ENCODE results near the gene TGFB1I1.
A peak's percentile ranks its signal among the peaks of the same experiment; 100 is the strongest.
"Not testable (repeated sequence)": the region's sequence is repeated elsewhere in the genome, so short reads cannot be mapped to it uniquely, and the experiment has no call there.

Gene TGFB1I1

GRCh38 chr16:31489616-31490584, 17.9 kb downstream of the TGFB1I1 start:
- no peak for DNase-seq

DNA sequence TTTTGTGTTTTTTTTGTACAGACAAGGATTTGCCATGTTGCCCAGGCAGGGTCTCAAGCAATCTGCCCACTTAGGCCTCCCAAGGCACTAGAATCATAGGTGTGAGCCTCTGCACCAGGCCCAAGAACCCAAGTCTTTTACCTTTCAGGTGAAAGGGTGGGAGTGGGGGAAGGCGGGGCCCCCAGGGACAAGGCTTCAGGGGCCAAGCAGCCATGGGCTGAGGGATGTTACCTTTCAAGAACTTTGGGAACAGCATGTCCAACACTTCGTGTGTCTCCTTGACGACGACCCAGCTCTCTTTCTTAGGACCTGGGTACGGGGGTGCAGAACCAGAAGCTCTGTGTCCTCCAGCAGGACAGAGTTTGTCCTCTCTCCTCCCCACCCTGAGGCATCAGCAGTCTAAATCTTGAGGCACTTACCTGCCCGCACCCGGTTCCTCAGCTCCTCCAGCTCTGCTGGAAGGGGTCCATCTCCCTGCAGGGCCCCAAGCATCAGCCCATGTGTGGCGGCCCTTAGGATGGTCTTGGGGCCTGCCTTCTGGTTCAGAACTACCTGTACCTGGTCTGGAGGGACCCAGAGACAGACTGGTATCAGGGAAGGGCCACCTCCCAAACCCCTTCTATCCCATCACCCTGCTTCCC, 19.9 kb downstream of the TGFB1I1 start:
- DNase-seq, result no peak

- no peak for DNase-seq
Observed at GRCh38 chr16:31493506-31494125, 21.7 kb downstream of the TGFB1I1 start.

DNA sequence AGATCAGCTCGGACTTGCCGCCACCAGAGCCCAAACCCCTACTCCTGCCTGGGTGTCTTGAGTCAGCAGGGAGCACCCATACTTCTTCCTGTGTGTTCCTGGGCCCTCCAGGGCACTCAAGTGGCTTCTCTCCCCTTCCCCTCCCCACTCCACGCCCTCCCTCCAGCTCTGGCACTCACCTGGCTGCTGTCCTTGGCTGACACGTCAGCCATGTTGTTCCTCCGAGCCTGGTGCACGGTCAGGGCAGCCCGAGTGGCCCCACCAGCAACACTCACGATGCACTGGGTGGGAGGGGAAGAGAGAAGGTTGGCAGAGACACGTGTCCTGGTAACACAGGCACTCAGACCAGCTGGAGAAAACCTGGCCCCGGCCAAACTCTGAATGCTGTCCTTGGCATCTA, 24.7 kb downstream of the TGFB1I1 start:
- DNase-seq, result no peak

- no peak for DNase-seq
Observed at GRCh38 chr16:31498493-31498892, 26.5 kb downstream of the TGFB1I1 start.

DNA sequence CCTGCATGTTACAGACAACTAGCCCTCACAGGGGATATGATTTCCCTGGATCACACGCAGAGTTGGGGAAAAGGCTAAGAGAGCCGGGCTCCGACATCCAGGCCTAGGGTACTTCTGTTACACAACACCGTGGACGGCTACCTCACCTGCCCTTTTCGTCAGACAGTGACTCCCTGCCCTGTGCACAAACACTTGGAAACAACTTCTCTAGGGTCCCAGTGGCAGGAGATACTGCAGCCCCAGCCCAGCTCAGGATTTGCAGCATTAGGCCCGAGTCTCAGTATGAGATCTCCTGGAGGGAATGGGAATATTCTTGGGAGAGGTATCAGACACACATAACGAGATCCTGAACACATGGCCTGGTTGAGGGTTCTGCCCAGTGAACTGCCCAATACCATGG, 28.0 kb downstream of the TGFB1I1 start:
- DNase-seq, result no peak

DNA sequence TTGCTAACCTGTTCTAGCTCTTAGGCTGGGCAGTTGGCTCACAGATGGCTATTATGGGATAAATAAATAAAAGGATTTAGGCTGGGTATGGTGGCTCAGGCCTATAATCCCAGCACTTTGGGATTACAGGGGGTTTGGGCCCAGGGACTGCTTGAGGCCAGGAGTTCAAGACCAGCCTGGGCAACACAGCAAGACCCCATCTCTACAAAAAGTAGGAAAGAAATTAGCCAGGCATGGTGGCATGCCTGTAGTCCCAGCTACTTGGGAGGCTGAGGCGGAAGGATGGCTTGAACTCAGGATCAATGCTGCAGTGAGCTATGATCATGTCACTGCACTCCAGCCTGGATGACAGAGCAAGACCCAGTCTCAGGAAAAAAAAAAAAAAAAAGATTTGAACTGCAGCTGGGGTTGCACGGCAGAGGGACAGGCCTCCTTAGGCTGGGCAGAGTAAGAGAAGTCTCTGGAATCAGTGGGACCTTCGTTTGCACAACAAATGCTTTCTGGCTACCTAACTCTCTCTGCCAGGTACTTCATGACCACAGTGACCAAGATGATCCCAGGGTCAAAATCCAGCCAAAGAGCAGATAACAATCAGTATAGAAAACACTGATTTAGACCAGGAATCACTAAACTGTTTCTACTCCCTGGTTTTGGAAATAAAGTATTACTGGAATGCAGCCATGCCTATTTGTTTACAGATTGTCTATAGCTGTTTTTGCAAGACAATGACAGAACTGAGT, 29.4 kb downstream of the TGFB1I1 start:
- no peak for DNase-seq

GRCh38 chr16:31501966-31502348, 30.0 kb downstream of the TGFB1I1 start:
- no peak for DNase-seq

GRCh38 chr16:31502981-31503380, 31.0 kb downstream of the TGFB1I1 start:
- DNase-seq, result no peak

DNA sequence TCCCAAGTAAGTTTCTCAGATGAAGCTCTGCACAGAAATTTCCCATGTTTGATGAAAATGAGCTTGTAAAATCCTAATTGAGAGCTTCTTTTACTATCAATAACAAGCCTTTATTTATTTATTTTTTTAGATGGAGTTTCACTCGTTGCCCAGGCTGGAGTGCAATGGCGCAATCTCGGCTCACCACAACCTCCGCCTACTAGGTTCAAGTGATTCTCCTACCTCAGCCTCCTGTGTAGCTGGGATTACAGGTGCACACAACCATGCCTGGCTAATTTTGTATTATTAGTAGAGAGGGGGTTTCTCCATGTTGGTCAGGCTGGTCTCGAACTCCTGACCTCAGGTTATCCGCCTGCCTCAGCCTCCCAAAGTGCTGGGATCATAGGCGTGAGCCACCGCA, 31.6 kb downstream of the TGFB1I1 start:
- DNase-seq, result not testable (repeated sequence)

GRCh38 chr16:31504159-31504558, 32.2 kb downstream of the TGFB1I1 start:
- DNase-seq, result no peak

DNA sequence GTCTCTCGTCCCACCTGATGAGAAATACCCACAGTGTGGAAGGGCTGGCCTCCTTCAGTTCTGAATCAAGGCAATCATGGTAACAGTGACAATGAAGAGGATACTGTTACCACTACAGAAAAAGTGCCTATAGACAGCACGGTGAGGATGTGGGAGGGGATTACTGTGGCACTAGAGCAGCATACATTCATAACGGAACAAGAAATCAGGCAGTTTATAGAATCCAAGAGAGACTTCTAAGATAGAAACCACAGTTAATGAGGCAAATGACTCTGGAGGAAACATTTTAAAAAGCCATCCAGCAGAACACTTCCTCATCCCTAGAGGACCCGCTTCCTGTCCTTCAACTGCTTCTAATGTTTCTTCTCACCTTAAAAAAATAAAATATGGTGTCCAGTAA, 33.5 kb downstream of the TGFB1I1 start:
- no peak for DNase-seq

GRCh38 chr16:31507617-31507928, 35.6 kb downstream of the TGFB1I1 start:
- no peak for DNase-seq

GRCh38 chr16:31507929-31508705, 36.2 kb downstream of the TGFB1I1 start, which contains the start of gene RUSF1:
Gene RUSF1, minus strand, starts transcription at chr16:31508391. Its CDS starts 18 bp downstream, at chr16:31508373.
- peak; percentile 92 for DNase-seq

DNA sequence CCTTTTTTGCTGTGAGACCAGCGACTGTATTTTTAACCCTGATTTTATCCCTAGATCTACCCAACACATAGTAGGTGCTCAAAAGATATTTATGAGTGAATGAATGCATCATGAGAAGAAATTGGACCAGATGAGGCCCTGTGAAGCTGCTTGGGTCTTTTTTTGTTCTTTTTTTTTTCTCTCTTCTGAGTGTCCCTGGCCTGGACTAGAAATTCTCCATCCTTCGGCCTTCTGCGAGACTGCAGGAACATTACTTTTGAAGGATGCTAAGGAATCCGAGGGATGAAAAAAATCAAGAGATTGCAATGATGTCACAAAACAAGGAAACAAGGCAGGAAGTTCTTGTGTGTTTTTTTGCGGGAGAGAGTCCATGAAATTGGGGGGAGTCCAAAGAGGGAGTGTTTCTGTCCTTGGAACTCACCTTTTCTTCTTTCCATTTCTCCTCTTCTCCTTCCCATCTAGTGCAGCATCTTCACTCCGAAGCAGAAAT, 36.8 kb downstream of the TGFB1I1 start:
- peak; percentile 67 for DNase-seq

GRCh38 chr16:31513126-31513525, 41.2 kb downstream of the TGFB1I1 start:
- peak; percentile 75 for DNase-seq

- DNase-seq, result no peak
Observed at GRCh38 chr16:31513884-31514283, 41.9 kb downstream of the TGFB1I1 start.

DNA sequence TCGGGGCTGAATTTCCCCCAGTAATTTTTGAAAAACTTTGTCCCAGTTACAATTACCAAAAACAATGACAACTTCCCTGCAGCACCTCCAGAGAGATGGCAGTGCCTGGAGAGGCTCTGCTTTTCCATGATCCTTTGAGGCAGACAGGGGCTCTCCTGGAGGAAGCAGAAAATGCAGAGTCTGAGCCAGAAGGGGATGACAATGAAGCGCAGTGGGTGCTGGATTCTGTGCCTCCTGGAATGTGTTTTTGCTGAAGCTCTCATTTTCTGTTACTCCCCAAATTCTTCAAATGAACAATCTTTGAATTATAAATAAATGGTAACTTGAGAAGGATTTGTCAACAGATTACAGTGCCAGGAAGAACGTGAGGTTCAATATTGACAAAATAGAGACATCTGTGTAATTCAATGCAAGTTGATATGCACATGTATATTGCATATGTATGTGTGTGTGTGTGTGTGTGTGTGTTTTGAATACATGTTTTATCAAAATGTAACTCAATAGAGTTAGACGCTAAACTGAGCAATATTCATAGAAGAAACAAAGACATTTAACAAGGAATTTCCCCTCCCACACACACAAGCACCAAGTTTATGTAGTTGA, 45.9 kb downstream of the TGFB1I1 start:
- no peak for DNase-seq

- DNase-seq, result no peak
Observed at GRCh38 chr16:31519759-31520431, 47.9 kb downstream of the TGFB1I1 start.

GRCh38 chr16:31521368-31521767, 49.4 kb downstream of the TGFB1I1 start:
- no peak for DNase-seq

GRCh38 chr16:31522071-31522470, 50.1 kb downstream of the TGFB1I1 start:
- DNase-seq, result no peak
